ENCODE data around the gene TOMM20.

Gene TOMM20

GRCh38 chr1:235102259-235102582 is 26.4 kb downstream of the TOMM20 start:
- H3K9ac ChIP-seq (ENCODE audit: low read length), result no peak overlapping the region
- no peaks in the 10 kb centered on the region for H3K79me2 ChIP-seq (ENCODE audit: low read length)
- DNase-seq, result no peak
- no peaks in the 10 kb centered on the region for H3K9me2 ChIP-seq (replicated peaks; ENCODE audit: insufficient read depth, low read length)
- H3K4me2 ChIP-seq (ENCODE audit: low read depth, low read length), result no peak overlapping the region
- no peaks in the 10 kb centered on the region for H3K9me3 ChIP-seq (replicated peaks; ENCODE audit: insufficient read depth, low read length)
- H3K36me3 ChIP-seq (replicated peaks; ENCODE audit: insufficient read depth, low read length), result no peaks in the 10 kb centered on the region
- H3K27ac ChIP-seq (ENCODE audit: low read length), result no peak overlapping the region
- no peak overlapping the region for H2AFZ ChIP-seq (ENCODE audit: low read length)
- H3K4me3 ChIP-seq (ENCODE audit: low read length), result no peak overlapping the region
- no peak for TF ChIP-seq EZH2phosphoT487 (IDR thresholded peaks at IDR 0.05; ENCODE audit: low read length)
- no peak for TF ChIP-seq EZH2 (optimal IDR thresholded peaks at IDR 0.05; ENCODE audit: low read depth, low read length)
- TF ChIP-seq, protein P1, sequence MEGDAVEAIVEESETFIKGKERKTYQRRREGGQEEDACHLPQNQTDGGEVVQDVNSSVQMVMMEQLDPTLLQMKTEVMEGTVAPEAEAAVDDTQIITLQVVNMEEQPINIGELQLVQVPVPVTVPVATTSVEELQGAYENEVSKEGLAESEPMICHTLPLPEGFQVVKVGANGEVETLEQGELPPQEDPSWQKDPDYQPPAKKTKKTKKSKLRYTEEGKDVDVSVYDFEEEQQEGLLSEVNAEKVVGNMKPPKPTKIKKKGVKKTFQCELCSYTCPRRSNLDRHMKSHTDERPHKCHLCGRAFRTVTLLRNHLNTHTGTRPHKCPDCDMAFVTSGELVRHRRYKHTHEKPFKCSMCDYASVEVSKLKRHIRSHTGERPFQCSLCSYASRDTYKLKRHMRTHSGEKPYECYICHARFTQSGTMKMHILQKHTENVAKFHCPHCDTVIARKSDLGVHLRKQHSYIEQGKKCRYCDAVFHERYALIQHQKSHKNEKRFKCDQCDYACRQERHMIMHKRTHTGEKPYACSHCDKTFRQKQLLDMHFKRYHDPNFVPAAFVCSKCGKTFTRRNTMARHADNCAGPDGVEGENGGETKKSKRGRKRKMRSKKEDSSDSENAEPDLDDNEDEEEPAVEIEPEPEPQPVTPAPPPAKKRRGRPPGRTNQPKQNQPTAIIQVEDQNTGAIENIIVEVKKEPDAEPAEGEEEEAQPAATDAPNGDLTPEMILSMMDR (IDR thresholded peaks at IDR 0.05; ENCODE audit: low read length), result no peak
- H3F3A ChIP-seq (ENCODE audit: insufficient read depth, low read length), result peaks cover 22% of the 10 kb centered on the region
- no peaks in the 10 kb centered on the region for H4K20me1 ChIP-seq (ENCODE audit: insufficient read depth, low read length)
- H3K27me3 ChIP-seq (replicated peaks; ENCODE audit: insufficient read depth, low read length), result no peaks in the 10 kb centered on the region
- H3K4me1 ChIP-seq (ENCODE audit: low read length), result peaks cover 13% of the 10 kb centered on the region

DNA sequence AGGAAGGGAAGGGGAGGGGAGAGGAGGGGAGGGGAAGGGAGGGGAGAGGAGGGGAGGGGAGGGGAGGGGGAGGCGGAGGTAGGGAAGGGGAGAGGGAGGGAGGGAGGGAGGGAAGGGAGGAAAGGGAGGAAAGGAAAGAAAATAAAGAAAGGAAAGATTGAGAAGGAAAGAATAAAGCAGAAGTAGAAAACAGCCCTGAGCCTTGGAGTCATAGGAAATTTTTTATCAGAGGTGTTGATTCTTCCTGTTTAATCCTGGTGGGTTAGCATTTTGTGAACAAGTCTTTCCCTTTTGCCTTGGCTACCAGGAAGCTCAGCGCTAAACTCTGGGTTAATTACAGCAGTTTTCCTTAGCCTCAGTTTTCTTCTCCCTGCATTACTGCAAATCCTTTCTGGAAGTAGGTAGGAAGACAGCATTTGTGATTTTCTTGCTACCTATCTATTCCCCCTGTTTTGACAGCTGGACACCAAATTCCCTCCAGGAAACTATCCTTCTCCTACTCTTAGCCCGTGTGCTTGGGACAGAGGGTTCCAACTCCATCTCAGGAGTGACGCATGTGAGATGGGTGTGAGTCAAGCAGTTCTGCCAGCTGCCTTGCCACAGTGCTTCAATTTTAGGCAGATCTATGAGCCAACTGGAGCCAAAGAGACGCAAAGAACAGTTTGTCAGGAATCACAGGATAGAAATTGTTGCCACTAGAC is 26.9 kb downstream of the TOMM20 start:
- Histone ChIP-seq H4K20me1 (ENCODE audit: insufficient read depth, low read length) (no peaks in the 10 kb centered on the region), H3K27ac (ENCODE audit: low read length) (no peak overlapping the region), H3K9ac (ENCODE audit: low read length) (no peak overlapping the region), H3K4me2 (ENCODE audit: low read depth, low read length) (no peak overlapping the region), H3K9me3 (replicated peaks; ENCODE audit: insufficient read depth, low read length) (no peaks in the 10 kb centered on the region), H3K79me2 (ENCODE audit: low read length) (no peaks in the 10 kb centered on the region), H3K36me3 (replicated peaks; ENCODE audit: insufficient read depth, low read length) (no peaks in the 10 kb centered on the region), H3K4me1 (ENCODE audit: low read length) (peaks cover 13% of the 10 kb centered on the region), H3F3A (ENCODE audit: insufficient read depth, low read length) (peaks cover 22% of the 10 kb centered on the region), H3K4me3 (ENCODE audit: low read length) (no peak overlapping the region), H2AFZ (ENCODE audit: low read length) (no peak overlapping the region), H3K27me3 (replicated peaks; ENCODE audit: insufficient read depth, low read length) (no peaks in the 10 kb centered on the region), H3K9me2 (replicated peaks; ENCODE audit: insufficient read depth, low read length) (no peaks in the 10 kb centered on the region)
- TF ChIP-seq, protein P1 (IDR thresholded peaks at IDR 0.05; ENCODE audit: low read length), result no peak
- no peak for TF ChIP-seq EZH2phosphoT487 (IDR thresholded peaks at IDR 0.05; ENCODE audit: low read length)
- no peak for TF ChIP-seq EZH2 (optimal IDR thresholded peaks at IDR 0.05; ENCODE audit: low read depth, low read length)
- no peak for DNase-seq

- Histone ChIP-seq H3F3A (ENCODE audit: insufficient read depth, low read length) (peaks cover 11% of the 10 kb centered on the region), H3K27ac (ENCODE audit: low read length) (no peak overlapping the region), H3K27me3 (replicated peaks; ENCODE audit: insufficient read depth, low read length) (no peaks in the 10 kb centered on the region), H3K4me2 (ENCODE audit: low read depth, low read length) (no peak overlapping the region), H3K9ac (ENCODE audit: low read length) (no peak overlapping the region), H2AFZ (ENCODE audit: low read length) (no peak overlapping the region), H3K4me1 (ENCODE audit: low read length) (peaks cover 3% of the 10 kb centered on the region; the same call in 1 of the 2 replicates), H3K4me3 (ENCODE audit: low read length) (no peak overlapping the region), H3K79me2 (ENCODE audit: low read length) (no peaks in the 10 kb centered on the region), H3K9me3 (replicated peaks; ENCODE audit: insufficient read depth, low read length) (no peaks in the 10 kb centered on the region), H4K20me1 (ENCODE audit: insufficient read depth, low read length) (no peaks in the 10 kb centered on the region), H3K9me2 (replicated peaks; ENCODE audit: insufficient read depth, low read length) (no peaks in the 10 kb centered on the region), H3K36me3 (replicated peaks; ENCODE audit: insufficient read depth, low read length) (no peaks in the 10 kb centered on the region)
- TF ChIP-seq EZH2 (optimal IDR thresholded peaks at IDR 0.05; ENCODE audit: low read depth, low read length), result no peak
- no peak for TF ChIP-seq EZH2phosphoT487 (IDR thresholded peaks at IDR 0.05; ENCODE audit: low read length)
- TF ChIP-seq, protein P1 (IDR thresholded peaks at IDR 0.05; ENCODE audit: low read length), result no peak
- no peak for DNase-seq
Measured at GRCh38 chr1:235100194-235100772, 28.4 kb downstream of the TOMM20 start.
